Transverse colon (tissue), 3 donors: ENCODE measurements around the gene STK4.

Experiments
- EP300 ChIP-seq: sonication (generic); formaldehyde crosslinking; IDR thresholded peaks from one replicate; pipeline ENCODE4 v1.6.1; 2017; ENCODE audit warnings: antibody characterized with exemption, low read depth
- POLR2A ChIP-seq: fragments of 450-650 bp; IDR thresholded peaks from one replicate; pipeline ENCODE4 v1.6.1; 2016; ENCODE audit warnings: antibody characterized with exemption, mild to moderate bottlenecking, moderate library complexity
- TF ChIP-seq, protein P1 (sequence below), 5 experiments: fragments of 200-600 bp in 3 of 5; fragments of 450-650 bp in 2 of 5; sonication (generic) in 3 of 5; IDR thresholded peaks; 1 replicate in 2 of 5; 2 replicates in 3 of 5; pipeline ENCODE4 v1.5.1; 2016 to 2017; ENCODE audit warnings: antibody characterized with exemption in 5 of 5, inconsistent platforms in 3 of 5, mild to moderate bottlenecking in 2 of 5, moderate library complexity in 1 of 5

DNA sequence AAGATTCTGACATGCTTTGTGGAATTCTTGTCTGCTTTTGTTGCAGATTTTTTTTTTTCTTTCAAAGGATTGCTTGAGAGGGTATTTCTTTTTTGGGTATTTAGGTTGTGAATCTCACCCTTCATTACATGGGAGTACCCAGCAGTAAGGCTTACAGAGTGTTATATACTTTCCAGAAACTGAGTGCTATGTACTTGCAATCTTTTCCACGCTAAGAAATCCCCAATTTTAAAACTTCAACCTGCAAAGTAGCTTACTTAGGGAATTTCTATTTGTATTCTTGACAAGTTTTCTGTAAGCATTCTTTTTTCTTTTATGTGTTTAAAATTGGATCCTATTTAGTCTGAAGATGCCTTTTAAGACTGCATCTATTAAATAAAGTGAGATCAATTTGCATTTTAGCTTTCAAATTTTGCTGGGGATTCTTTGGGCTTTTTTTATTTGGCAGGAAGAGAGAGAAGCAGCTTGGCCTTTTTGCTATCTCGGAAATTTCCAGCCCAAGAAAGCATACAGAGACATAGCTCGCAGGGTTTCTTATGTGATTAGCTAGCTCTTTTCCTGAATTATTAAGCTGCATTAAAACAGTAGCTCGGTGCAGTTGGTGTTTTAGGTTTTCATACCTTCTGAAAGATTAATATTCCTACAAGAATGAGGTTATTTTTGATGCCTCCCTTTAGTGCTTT is 92.0 kb downstream of the STK4 start:
- TF ChIP-seq, protein P1, sequence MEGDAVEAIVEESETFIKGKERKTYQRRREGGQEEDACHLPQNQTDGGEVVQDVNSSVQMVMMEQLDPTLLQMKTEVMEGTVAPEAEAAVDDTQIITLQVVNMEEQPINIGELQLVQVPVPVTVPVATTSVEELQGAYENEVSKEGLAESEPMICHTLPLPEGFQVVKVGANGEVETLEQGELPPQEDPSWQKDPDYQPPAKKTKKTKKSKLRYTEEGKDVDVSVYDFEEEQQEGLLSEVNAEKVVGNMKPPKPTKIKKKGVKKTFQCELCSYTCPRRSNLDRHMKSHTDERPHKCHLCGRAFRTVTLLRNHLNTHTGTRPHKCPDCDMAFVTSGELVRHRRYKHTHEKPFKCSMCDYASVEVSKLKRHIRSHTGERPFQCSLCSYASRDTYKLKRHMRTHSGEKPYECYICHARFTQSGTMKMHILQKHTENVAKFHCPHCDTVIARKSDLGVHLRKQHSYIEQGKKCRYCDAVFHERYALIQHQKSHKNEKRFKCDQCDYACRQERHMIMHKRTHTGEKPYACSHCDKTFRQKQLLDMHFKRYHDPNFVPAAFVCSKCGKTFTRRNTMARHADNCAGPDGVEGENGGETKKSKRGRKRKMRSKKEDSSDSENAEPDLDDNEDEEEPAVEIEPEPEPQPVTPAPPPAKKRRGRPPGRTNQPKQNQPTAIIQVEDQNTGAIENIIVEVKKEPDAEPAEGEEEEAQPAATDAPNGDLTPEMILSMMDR (IDR thresholded peaks at IDR 0.05): no peak
- TF ChIP-seq POLR2A (no peak), EP300 (no peak)
